IMR-90 (cell line): ENCODE measurements around the gene ZGLP1. TPM values are rescaled to one million over a fixed set of nuclear protein-coding genes. Genes with fewer than 3 reads are reported as not detected.

ENCODE experiments used
- ATAC-seq: fragments of 200-7000 bp; cut with Tn5 transposase; 2 replicates; pipeline ENCODE4 v1.9.1; 2020; ENCODE audit warnings: low read depth, mild to moderate bottlenecking, moderate library complexity
- BruUV-seq: library from RNA; stranded (reverse); fragments of 400-500 nt; replicated peaks from 2 replicates; lab custom pipeline; 2021; lab: Mats Ljungman, UMichigan
- CTCF ChIA-PET: fragments of 300-600 bp; formaldehyde crosslinking; extraction: SDS; loops from one replicate; lab custom pipeline; 2021; ENCODE audit warnings: antibody characterized with exemption; lab: Yijun Ruan, JAX
- POLR2A ChIA-PET: fragments of 300-600 bp; sonication (Branson Sonifier 250); formaldehyde crosslinking; loops from one replicate; lab custom pipeline; 2022; ENCODE audit warnings: antibody characterized with exemption; ENCODE audit not compliant: unreplicated experiment; lab: Charles Lee
- DNase-seq: peaks from one replicate; pipeline ENCODE4 v3.0.0; 2013
- H2AFZ ChIP-seq: replicated peaks from 2 replicates; pipeline ENCODE3; 2013; ENCODE audit warnings: low read length, mild to moderate bottlenecking; ENCODE audit not compliant: poor library complexity
- H2AK5ac ChIP-seq: 2 replicates; pipeline ENCODE4 v1.6.1; 2013; ENCODE audit warnings: low read depth, low read length, inconsistent platforms
- H2AK9ac ChIP-seq: replicated peaks from 2 replicates; pipeline ENCODE3; 2013; ENCODE audit warnings: mild to moderate bottlenecking, low read depth, low read length, moderate library complexity; ENCODE audit not compliant: poor library complexity
- H2BK120ac ChIP-seq: 2 replicates; pipeline ENCODE4 v1.6.1; 2013; ENCODE audit warnings: low read depth, low read length, inconsistent platforms
- H2BK15ac ChIP-seq: 3 replicates; pipeline ENCODE4 v1.6.1; 2013; ENCODE audit warnings: low read depth, low read length, inconsistent platforms
- H2BK20ac ChIP-seq: 2 replicates; pipeline ENCODE4 v1.6.1; 2013; ENCODE audit warnings: low read depth, mild to moderate bottlenecking, inconsistent platforms, low read length, moderate library complexity
- H2BK5ac ChIP-seq: 2 replicates; pipeline ENCODE4 v1.6.1; 2013; ENCODE audit warnings: mild to moderate bottlenecking, low read depth, low read length, inconsistent platforms; ENCODE audit not compliant: poor library complexity, severe bottlenecking
- H3K14ac ChIP-seq: replicated peaks from 2 replicates; pipeline ENCODE4 v1.6.1; 2013; ENCODE audit warnings: low read depth, low read length, inconsistent platforms
- H3K18ac ChIP-seq: 2 replicates; pipeline ENCODE4 v1.6.1; 2013; ENCODE audit warnings: low read depth, low read length, control low read depth
- H3K23ac ChIP-seq: 2 replicates; pipeline ENCODE4 v1.6.1; 2013; ENCODE audit warnings: low read depth, low read length, inconsistent platforms
- H3K27ac ChIP-seq: 2 replicates; pipeline ENCODE4 v1.5.1; 2013; ENCODE audit warnings: mild to moderate bottlenecking, control low read depth, low read length; ENCODE audit not compliant: insufficient read depth
- H3K27me3 ChIP-seq: 2 replicates; pipeline ENCODE4 v1.6.1; 2013; ENCODE audit warnings: low read length; ENCODE audit not compliant: control insufficient read depth, insufficient read depth
- H3K36me3 ChIP-seq: 2 replicates; pipeline ENCODE4 v1.6.1; 2013; ENCODE audit warnings: low read length, mixed read lengths; ENCODE audit not compliant: control insufficient read depth, insufficient read depth
- H3K4ac ChIP-seq: 2 replicates; pipeline ENCODE4 v1.6.1; 2013; ENCODE audit warnings: low read depth, low read length, inconsistent platforms
- H3K4me1 ChIP-seq: 2 replicates; pipeline ENCODE4 v1.6.1; 2013; ENCODE audit warnings: low read length, mixed read lengths; ENCODE audit not compliant: control insufficient read depth, insufficient read depth
- H3K4me2 ChIP-seq: 2 replicates; pipeline ENCODE4 v1.6.1; 2013; ENCODE audit warnings: low read depth, mild to moderate bottlenecking, control low read depth, low read length, moderate library complexity
- H3K4me3 ChIP-seq: 2 replicates; pipeline ENCODE4 v1.5.1; 2013; ENCODE audit warnings: low read depth, mild to moderate bottlenecking, control low read depth, low read length, moderate library complexity; ENCODE audit not compliant: insufficient read depth
- H3K56ac ChIP-seq: 2 replicates; pipeline ENCODE4 v1.6.1; 2013; ENCODE audit warnings: low read length, inconsistent platforms; ENCODE audit not compliant: insufficient read depth; ENCODE audit errors: extremely low read depth
- H3K79me1 ChIP-seq, 2 experiments: 2 replicates each; pipeline ENCODE4 v1.6.1; 2013; ENCODE audit warnings: low read length in 2 of 2, inconsistent platforms in 1 of 2, low read depth in 1 of 2
- H3K9ac ChIP-seq: 2 replicates; pipeline ENCODE4 v1.6.1; 2013; ENCODE audit warnings: low read depth, low read length, control low read depth
- H3K9me1 ChIP-seq: 2 replicates; pipeline ENCODE4 v1.6.1; 2013; ENCODE audit warnings: low read length, inconsistent platforms; ENCODE audit not compliant: insufficient read depth
- H3K9me3 ChIP-seq: 2 replicates; pipeline ENCODE4 v1.6.1; 2013; ENCODE audit warnings: low read length; ENCODE audit not compliant: control insufficient read depth, insufficient read depth
- H4K20me1 ChIP-seq: 2 replicates; pipeline ENCODE4 v1.6.1; 2013; ENCODE audit warnings: low read length, inconsistent platforms; ENCODE audit not compliant: insufficient read depth
- H4K5ac ChIP-seq: 2 replicates; pipeline ENCODE4 v1.6.1; 2013; ENCODE audit warnings: mild to moderate bottlenecking, low read depth, low read length, control low read depth
- H4K8ac ChIP-seq, 2 experiments: 2 replicates each; pipeline ENCODE4 v1.6.1; 2013; ENCODE audit warnings: low read depth in 2 of 2, low read length in 2 of 2, control low read depth in 1 of 2, inconsistent platforms in 1 of 2
- H4K91ac ChIP-seq: 2 replicates; pipeline ENCODE4 v1.6.1; 2013; ENCODE audit warnings: low read depth, low read length, inconsistent platforms; ENCODE audit not compliant: insufficient read depth
- BHLHE40 ChIP-seq: fragments of 150-350 bp; IDR thresholded peaks from 2 replicates; pipeline ENCODE4 v1.6.1; 2016; ENCODE audit warnings: mild to moderate bottlenecking, low read depth, low read length
- CEBPB ChIP-seq: IDR thresholded peaks from 2 replicates; pipeline ENCODE4 v1.6.1; 2012; ENCODE audit warnings: low read depth, low read length, improper control_type of control experiment
- CHD1 ChIP-seq: IDR thresholded peaks from 2 replicates; pipeline ENCODE4 v1.6.1; 2012; ENCODE audit warnings: low read depth, low read length, improper control_type of control experiment
- ELK1 ChIP-seq: fragments of 150-350 bp; IDR thresholded peaks from 2 replicates; pipeline ENCODE4 v1.6.1; 2016; ENCODE audit warnings: low read depth, mild to moderate bottlenecking, low read length, moderate library complexity, borderline replicate concordance
- FOS ChIP-seq: fragments of 150-350 bp; IDR thresholded peaks from 2 replicates; pipeline ENCODE4 v1.6.1; 2016; ENCODE audit warnings: low read depth, low read length
- MAFK ChIP-seq: IDR thresholded peaks from 2 replicates; pipeline ENCODE4 v1.6.1; 2012; ENCODE audit warnings: low read depth, low read length, improper control_type of control experiment
- MAZ ChIP-seq: IDR thresholded peaks from 2 replicates; pipeline ENCODE4 v1.6.1; 2012; ENCODE audit warnings: low read depth, mild to moderate bottlenecking, low read length, improper control_type of control experiment, moderate library complexity, borderline replicate concordance
- MXI1 ChIP-seq: IDR thresholded peaks from 2 replicates; pipeline ENCODE4 v1.6.1; 2012; ENCODE audit warnings: low read depth, mild to moderate bottlenecking, low read length, moderate library complexity, borderline replicate concordance
- NFE2L2 ChIP-seq: fragments of 150-350 bp; IDR thresholded peaks from 2 replicates; pipeline ENCODE4 v1.6.1; 2016; ENCODE audit warnings: low read depth, mild to moderate bottlenecking, low read length
- POLR2A ChIP-seq: IDR thresholded peaks from 2 replicates; pipeline ENCODE4 v1.6.1; 2012; ENCODE audit warnings: mild to moderate bottlenecking, low read depth, low read length
- RAD21 ChIP-seq: IDR thresholded peaks from 2 replicates; pipeline ENCODE4 v1.6.1; 2012; ENCODE audit warnings: low read length, improper control_type of control experiment
- RCOR1 ChIP-seq: IDR thresholded peaks from 2 replicates; pipeline ENCODE4 v1.6.1; 2012; ENCODE audit warnings: mild to moderate bottlenecking, low read length, improper control_type of control experiment; ENCODE audit not compliant: insufficient replicate concordance
- SMC3 ChIP-seq: fragments of 150-350 bp; IDR thresholded peaks from 2 replicates; pipeline ENCODE4 v1.6.1; 2016; ENCODE audit warnings: low read depth, mild to moderate bottlenecking, antibody characterized with exemption, low read length, moderate library complexity
- WGBS, 2 experiments: methylation state at CpG; one replicate each; pipeline versions ENCODE4 v1.1.5 to v1.1.7; 2013; ENCODE audit warnings: missing lambda C conversion rate in 2 of 2; ENCODE audit not compliant: insufficient read length in 1 of 2; ENCODE audit errors: extremely low coverage in 2 of 2; 5-methylcytosine and 5-hydroxymethylcytosine counted together
- dilution Hi-C: fragments of 300-500 bp; cut with HindIII; formaldehyde crosslinking; loops from one replicate; pipeline ENCODE4 v1.14.3; 2018; ENCODE audit warnings: low sequenced_read_pairs; ENCODE audit not compliant: unreplicated experiment
- in situ Hi-C: fragments of 300-500 bp; cut with MboI; formaldehyde crosslinking; loops from 3 replicates; pipeline ENCODE4 v1.14.3; 2019; ENCODE audit warnings: low sequenced_read_pairs, inconsistent platforms, mixed read lengths
- intact Hi-C: fragments of 100-400 bp; cut with micrococcal nuclease; formaldehyde crosslinking; loops from 2 replicates; pipeline ENCODE4 v1.10.0; 2022
- polyA plus RNA-seq, 3 experiments: library from polyadenylated mRNA; depleted of rRNA; stranded (reverse); fragments of >200 nt; gene quantifications; 2 replicates each; pipeline ENCODE4 v1.2.3, GENCODE V29; 2012; ENCODE audit warnings: low replicate concordance in 1 of 3
- total RNA-seq: library from RNA; depleted of rRNA; stranded (reverse); fragments of >200 nt; gene quantifications from 2 replicates; pipeline ENCODE4 v1.2.3, GENCODE V29; 2012
- TF ChIP-seq, protein P1 (sequence below): fragments of 150-350 bp; IDR thresholded peaks from 2 replicates; pipeline ENCODE4 v1.6.1; 2017; ENCODE audit warnings: mild to moderate bottlenecking, antibody characterized with exemption, low read length, low read depth
- TF ChIP-seq, protein P2 (sequence below): conservative IDR thresholded peaks from 2 replicates; pipeline ENCODE4 v1.5.1; 2012; ENCODE audit warnings: mild to moderate bottlenecking, low read depth, low read length, improper control_type of control experiment

The ZGLP1 gene
- total and polyA plus RNA-seq, 2 of the 4 experiments (the other 2 are of a cell fraction), result 0.54 to 3.1 TPM

DNA sequence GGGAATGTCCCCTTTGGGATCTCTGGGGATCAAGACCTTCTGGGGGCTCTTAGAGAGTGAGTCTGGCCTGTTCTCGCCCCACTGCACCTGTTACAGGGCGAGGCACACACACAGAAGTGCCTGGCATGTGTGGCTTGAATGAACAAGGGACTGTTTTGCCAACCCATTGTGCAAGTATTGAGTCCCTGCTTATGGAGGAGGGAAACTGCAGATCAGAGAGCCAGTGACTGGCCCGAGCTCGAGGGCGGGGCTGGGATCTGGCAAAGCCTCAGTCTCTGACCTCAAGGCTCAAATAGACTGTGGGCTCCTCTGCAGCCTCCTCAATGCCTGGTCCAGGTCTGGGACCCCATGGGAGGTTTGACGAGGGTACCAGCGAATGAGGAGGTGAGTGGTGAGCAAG is 18.2 kb upstream of the ZGLP1 start:
- H3K9me1 ChIP-seq, result no peaks in the 10 kb centered on the region; the same call in 1 of the 2 replicates
- ChIA-PET CTCF (no interaction called here), POLR2A (no interaction called here)
- no peaks in the 10 kb centered on the region for H3K9me3 ChIP-seq
- H3K4me2 ChIP-seq, result no peak overlapping the region
- H2AK5ac ChIP-seq, result no peak overlapping the region
- dilution Hi-C loops, result no loop called here
- BruUV-seq, result no TSS peak
- H3K23ac ChIP-seq, result no peak overlapping the region
- no peak overlapping the region for H3K56ac ChIP-seq
- peaks cover 67% of the 10 kb centered on the region for H3K36me3 ChIP-seq
- no peak overlapping the region for H2AK9ac ChIP-seq
- no peak overlapping the region for H3K4me3 ChIP-seq
- no peak overlapping the region for H3K14ac ChIP-seq
- no peak overlapping the region for H3K9ac ChIP-seq
- H2BK120ac ChIP-seq, result no peak overlapping the region
- no peak overlapping the region for H4K5ac ChIP-seq
- H3K4me1 ChIP-seq, result peaks cover 5% of the 10 kb centered on the region; the same call in 1 of the 2 replicates
- DNase-seq, result no peak
- no peak overlapping the region for H3K4ac ChIP-seq
- TF ChIP-seq BHLHE40, result no peak
- TF ChIP-seq RCOR1, result no peak
- TF ChIP-seq SMC3, result no peak
- TF ChIP-seq POLR2A, result no peak
- TF ChIP-seq, protein P1, sequence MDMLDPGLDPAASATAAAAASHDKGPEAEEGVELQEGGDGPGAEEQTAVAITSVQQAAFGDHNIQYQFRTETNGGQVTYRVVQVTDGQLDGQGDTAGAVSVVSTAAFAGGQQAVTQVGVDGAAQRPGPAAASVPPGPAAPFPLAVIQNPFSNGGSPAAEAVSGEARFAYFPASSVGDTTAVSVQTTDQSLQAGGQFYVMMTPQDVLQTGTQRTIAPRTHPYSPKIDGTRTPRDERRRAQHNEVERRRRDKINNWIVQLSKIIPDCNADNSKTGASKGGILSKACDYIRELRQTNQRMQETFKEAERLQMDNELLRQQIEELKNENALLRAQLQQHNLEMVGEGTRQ, result no peak
- no peak for TF ChIP-seq ELK1
- TF ChIP-seq CHD1, result no peak
- TF ChIP-seq RAD21, result no peak
- TF ChIP-seq MAZ, result no peak
- no peak for TF ChIP-seq CEBPB
- TF ChIP-seq MXI1, result no peak
- TF ChIP-seq MAFK, result no peak
- no peak for TF ChIP-seq NFE2L2
- TF ChIP-seq FOS, result no peak
- TF ChIP-seq, protein P2, sequence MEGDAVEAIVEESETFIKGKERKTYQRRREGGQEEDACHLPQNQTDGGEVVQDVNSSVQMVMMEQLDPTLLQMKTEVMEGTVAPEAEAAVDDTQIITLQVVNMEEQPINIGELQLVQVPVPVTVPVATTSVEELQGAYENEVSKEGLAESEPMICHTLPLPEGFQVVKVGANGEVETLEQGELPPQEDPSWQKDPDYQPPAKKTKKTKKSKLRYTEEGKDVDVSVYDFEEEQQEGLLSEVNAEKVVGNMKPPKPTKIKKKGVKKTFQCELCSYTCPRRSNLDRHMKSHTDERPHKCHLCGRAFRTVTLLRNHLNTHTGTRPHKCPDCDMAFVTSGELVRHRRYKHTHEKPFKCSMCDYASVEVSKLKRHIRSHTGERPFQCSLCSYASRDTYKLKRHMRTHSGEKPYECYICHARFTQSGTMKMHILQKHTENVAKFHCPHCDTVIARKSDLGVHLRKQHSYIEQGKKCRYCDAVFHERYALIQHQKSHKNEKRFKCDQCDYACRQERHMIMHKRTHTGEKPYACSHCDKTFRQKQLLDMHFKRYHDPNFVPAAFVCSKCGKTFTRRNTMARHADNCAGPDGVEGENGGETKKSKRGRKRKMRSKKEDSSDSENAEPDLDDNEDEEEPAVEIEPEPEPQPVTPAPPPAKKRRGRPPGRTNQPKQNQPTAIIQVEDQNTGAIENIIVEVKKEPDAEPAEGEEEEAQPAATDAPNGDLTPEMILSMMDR, result no peak
- no peak overlapping the region for H3K18ac ChIP-seq
- no peak overlapping the region for H4K8ac ChIP-seq
- no peak overlapping the region for H2AFZ ChIP-seq
- no peak overlapping the region for H2BK15ac ChIP-seq
- H2BK20ac ChIP-seq, result no peak overlapping the region
- H3K27me3 ChIP-seq, result no peaks in the 10 kb centered on the region
- in situ Hi-C loops, result no loop called here
- no peak overlapping the region for H4K91ac ChIP-seq
- no peak overlapping the region for H3K27ac ChIP-seq
- H4K20me1 ChIP-seq, result peaks cover 27% of the 10 kb centered on the region
- WGBS, 2 experiments, result 94% methylated on average over 5 of the region's 7 CpGs; no CpG with 5 or more reads in 1 of the 2 experiments
- no peak overlapping the region for H2BK5ac ChIP-seq
- ATAC-seq, result no peak
- intact Hi-C loops, result no loop called here
- H3K79me1 ChIP-seq, result peaks cover 26 to 52% of the 10 kb centered on the region in 2 experiments; a peak in 3 of 4 replicates
